ENCODE measurements around the gene TEX22. TPM values are rescaled to one million over a fixed set of nuclear protein-coding genes. Genes with fewer than 3 reads are reported as not detected.
A peak's percentile ranks its signal among the peaks of the same experiment; 100 is the strongest.

The TEX22 gene
- total and polyA plus RNA-seq, 11 donors: 0.06 to 1.8 (median 0.60) TPM; not detected in 3

GRCh38 chr14:105385698-105386365 lies 12.5 kb upstream of the TEX22 start:
- intact Hi-C loops (cut with DNase I): no loop called here
- WGBS, 4 donors: 87 to 92% (median 91%) methylated on average over 21 to 22 of the region's 22 CpGs
- H3K27ac ChIP-seq: peak overlapping the region in 1 of 12 donors; percentile 18
- no peaks in the 10 kb centered on the region for H3K27me3 ChIP-seq
- ATAC-seq (peak in 1 of 4 donors; percentile 25), DNase-seq (peak in 4 of 5 donors; percentile 32 to 67 (median 58))
- H3K9me3 ChIP-seq: no peaks in the 10 kb centered on the region
- peaks cover 0 to 38% (median 0%) of the 10 kb centered on the region in 12 donors for H3K4me1 ChIP-seq
- peaks cover 0 to 75% (median 47%) of the 10 kb centered on the region in 9 donors for H3K36me3 ChIP-seq
- no peak for TF ChIP-seq POLR2A (IDR thresholded peaks at IDR 0.05)
- TF ChIP-seq, protein P1, sequence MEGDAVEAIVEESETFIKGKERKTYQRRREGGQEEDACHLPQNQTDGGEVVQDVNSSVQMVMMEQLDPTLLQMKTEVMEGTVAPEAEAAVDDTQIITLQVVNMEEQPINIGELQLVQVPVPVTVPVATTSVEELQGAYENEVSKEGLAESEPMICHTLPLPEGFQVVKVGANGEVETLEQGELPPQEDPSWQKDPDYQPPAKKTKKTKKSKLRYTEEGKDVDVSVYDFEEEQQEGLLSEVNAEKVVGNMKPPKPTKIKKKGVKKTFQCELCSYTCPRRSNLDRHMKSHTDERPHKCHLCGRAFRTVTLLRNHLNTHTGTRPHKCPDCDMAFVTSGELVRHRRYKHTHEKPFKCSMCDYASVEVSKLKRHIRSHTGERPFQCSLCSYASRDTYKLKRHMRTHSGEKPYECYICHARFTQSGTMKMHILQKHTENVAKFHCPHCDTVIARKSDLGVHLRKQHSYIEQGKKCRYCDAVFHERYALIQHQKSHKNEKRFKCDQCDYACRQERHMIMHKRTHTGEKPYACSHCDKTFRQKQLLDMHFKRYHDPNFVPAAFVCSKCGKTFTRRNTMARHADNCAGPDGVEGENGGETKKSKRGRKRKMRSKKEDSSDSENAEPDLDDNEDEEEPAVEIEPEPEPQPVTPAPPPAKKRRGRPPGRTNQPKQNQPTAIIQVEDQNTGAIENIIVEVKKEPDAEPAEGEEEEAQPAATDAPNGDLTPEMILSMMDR (IDR thresholded peaks at IDR 0.05): no peak
- H3K4me3 ChIP-seq: no peak overlapping the region

DNA sequence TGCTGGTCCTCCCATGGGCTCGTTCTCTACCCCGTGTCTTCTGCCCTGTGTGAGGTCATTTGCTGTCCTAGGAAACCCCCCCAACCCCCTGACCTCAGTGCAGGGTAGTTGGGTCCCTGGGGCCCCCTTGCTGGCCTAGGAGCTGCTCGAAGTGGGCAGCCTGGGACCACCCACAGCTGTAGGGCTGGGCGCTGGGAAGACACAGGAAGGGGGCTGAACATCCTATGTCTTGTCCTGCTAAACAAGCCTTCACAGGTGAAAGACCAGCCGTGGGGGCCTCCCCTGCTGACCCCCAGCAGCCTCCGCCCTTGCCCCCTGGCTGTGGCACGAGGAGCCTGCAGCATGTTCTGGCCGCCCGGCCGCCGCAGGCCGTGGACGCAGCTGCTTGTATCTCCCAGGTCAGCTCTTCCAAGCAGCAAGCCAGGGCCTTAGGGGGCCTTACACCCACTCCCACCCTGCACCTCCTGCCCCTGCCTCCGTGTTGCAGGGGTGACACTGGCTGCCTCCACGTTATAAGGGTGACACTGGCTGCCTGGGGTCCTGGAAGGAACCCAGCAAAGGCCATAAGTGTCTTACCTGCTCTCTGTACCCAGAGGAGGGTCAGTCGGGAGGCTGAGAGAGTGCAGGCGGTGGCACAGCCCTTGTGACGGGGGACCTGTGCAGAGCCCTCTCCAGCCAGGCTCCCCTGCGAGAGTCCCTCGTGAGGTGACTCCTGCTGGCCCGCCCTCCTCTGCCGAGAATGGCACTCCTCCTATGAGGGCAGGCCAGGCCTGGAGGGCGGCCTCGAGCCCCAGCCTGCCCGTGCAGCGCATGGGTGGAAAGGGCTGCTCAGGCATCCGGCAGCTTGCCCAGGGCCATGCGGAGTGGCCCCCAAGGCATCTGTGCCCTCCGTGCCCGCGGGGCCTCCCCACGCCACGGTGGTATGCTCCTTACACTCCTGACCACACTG lies 11.5 kb upstream of the TEX22 start:
- H3K36me3 ChIP-seq: peaks cover 0 to 69% (median 46%) of the 10 kb centered on the region in 9 donors
- no peaks in the 10 kb centered on the region for H3K27me3 ChIP-seq
- TF ChIP-seq, protein P1 (IDR thresholded peaks at IDR 0.05): no peak
- TF ChIP-seq POLR2A (IDR thresholded peaks at IDR 0.05): no peak
- ATAC-seq (no peak), DNase-seq (peak in 2 of 5 donors; percentile 5 to 57)
- peaks cover 0 to 41% (median 0%) of the 10 kb centered on the region in 12 donors for H3K4me1 ChIP-seq
- no peaks in the 10 kb centered on the region for H3K9me3 ChIP-seq
- no peak overlapping the region for H3K4me3 ChIP-seq
- intact Hi-C loops (cut with DNase I): no loop called here
- H3K27ac ChIP-seq: no peak overlapping the region
- 89 to 94% (median 93%) methylated on average over 26 to 33 of the region's 33 CpGs for WGBS, 4 donors

DNA sequence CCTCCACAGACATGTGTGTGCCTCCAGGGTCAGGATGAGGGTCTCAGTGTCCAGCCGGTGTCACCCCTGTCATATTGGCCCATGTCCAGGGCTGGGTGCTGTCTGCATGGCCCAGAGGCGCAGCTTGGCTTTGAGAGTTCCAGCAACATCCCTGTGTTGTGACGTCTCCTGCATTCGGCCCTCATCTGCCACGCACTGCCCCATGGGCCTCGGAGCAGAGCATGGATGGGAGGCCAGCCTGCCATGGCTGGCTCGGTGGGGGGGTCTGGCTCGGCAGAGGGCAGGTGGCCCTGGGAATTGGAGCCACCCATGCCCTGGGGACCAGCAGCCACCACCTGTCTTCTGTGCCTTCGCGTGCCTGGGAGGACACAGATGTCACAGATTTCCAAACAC lies 10.8 kb upstream of the TEX22 start:
- TF ChIP-seq POLR2A (IDR thresholded peaks at IDR 0.05): no peak
- TF ChIP-seq, protein P1 (IDR thresholded peaks at IDR 0.05): no peak
- no peak for ATAC-seq
- Histone ChIP-seq H3K9me3 (no peaks in the 10 kb centered on the region), H3K36me3 (peaks cover 0 to 65% (median 39%) of the 10 kb centered on the region in 9 donors), H3K4me1 (peaks cover 0 to 41% (median 0%) of the 10 kb centered on the region in 12 donors), H3K27ac (peak overlapping the region in 1 of 12 donors; percentile 89), H3K27me3 (no peaks in the 10 kb centered on the region), H3K4me3 (no peak overlapping the region)
- intact Hi-C loops (cut with DNase I): no loop called here
- DNase-seq: peak in 1 of 5 donors; percentile 15
- 68 to 92% (median 90%) methylated on average over 3 to 10 of the region's 10 CpGs for WGBS, 4 donors
